Esophagus squamous epithelium (tissue), 4 donors: ENCODE measurements around the gene TSPO.

Experiments
- POLR2A ChIP-seq, 4 donors: fragments of 450-650 bp; IDR thresholded peaks; one replicate each; pipeline ENCODE4 v1.6.1; 2017; ENCODE audit warnings: antibody characterized with exemption in 4 of 4, mild to moderate bottlenecking in 4 of 4, moderate library complexity in 3 of 4
- TF ChIP-seq, protein P1 (sequence below), 6 experiments: fragments of 450-650 bp in 4 of 6; fragments of 200-600 bp in 2 of 6; sonication (generic) in 2 of 6; IDR thresholded peaks; one replicate each; pipeline ENCODE4 v1.5.1; 2016 to 2019; ENCODE audit warnings: antibody characterized with exemption in 6 of 6, mild to moderate bottlenecking in 4 of 6, moderate library complexity in 4 of 6

DNA sequence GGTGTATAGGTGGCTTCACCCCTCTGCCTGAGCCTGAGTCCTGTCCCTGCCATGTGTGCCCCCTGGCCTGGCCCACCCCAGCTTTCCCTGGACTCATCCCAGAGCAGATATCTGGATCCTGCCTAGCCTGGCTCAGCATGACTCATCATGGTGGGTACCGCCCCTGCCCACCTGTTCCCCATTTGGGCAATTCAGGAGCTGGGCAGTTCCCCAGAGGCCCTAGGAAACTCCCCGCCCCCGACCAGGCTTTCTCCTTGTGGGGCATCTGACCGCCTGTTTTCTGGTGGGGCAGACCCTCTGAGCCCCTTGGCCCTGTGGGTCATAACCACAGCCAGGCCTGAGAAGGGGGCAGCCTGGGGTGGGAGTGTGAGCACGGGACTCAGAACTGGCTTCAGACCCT lies 4.4 kb downstream of the TSPO start:
- TF ChIP-seq, protein P1, sequence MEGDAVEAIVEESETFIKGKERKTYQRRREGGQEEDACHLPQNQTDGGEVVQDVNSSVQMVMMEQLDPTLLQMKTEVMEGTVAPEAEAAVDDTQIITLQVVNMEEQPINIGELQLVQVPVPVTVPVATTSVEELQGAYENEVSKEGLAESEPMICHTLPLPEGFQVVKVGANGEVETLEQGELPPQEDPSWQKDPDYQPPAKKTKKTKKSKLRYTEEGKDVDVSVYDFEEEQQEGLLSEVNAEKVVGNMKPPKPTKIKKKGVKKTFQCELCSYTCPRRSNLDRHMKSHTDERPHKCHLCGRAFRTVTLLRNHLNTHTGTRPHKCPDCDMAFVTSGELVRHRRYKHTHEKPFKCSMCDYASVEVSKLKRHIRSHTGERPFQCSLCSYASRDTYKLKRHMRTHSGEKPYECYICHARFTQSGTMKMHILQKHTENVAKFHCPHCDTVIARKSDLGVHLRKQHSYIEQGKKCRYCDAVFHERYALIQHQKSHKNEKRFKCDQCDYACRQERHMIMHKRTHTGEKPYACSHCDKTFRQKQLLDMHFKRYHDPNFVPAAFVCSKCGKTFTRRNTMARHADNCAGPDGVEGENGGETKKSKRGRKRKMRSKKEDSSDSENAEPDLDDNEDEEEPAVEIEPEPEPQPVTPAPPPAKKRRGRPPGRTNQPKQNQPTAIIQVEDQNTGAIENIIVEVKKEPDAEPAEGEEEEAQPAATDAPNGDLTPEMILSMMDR (IDR thresholded peaks at IDR 0.05): no peak
- no peak for TF ChIP-seq POLR2A (IDR thresholded peaks at IDR 0.05)
